PC-9 (cell line): ENCODE measurements around the gene PHC2.

Experiments
- CTCF ChIP-seq: fragments of 200-600 bp; sonication (generic); conservative IDR thresholded peaks from 2 replicates; pipeline ENCODE4 v1.6.1; 2017; ENCODE audit warnings: mixed run types, antibody characterized with exemption, mild to moderate bottlenecking, moderate library complexity
- EZH2 ChIP-seq: fragments of 200-600 bp; sonication (generic); IDR thresholded peaks from 2 replicates; pipeline ENCODE4 v1.8.0; 2017; ENCODE audit warnings: antibody characterized with exemption, low read depth

GRCh38 chr1:33274446-33274845 lies 156.4 kb downstream of the PHC2 start:
- no peak for TF ChIP-seq EZH2
- no peak for TF ChIP-seq CTCF
